PC-9 (cell line): Measurements from ENCODE around the gene TREH.

Experiments used
- CTCF ChIP-seq: fragments of 200-600 bp; sonication (generic); conservative IDR thresholded peaks from 2 replicates; pipeline ENCODE4 v1.6.1; 2017; ENCODE audit warnings: mixed run types, antibody characterized with exemption, mild to moderate bottlenecking, moderate library complexity
- EZH2 ChIP-seq: fragments of 200-600 bp; sonication (generic); IDR thresholded peaks from 2 replicates; pipeline ENCODE4 v1.8.0; 2017; ENCODE audit warnings: antibody characterized with exemption, low read depth

GRCh38 chr11:118628432-118628831 lies 51.0 kb downstream of the TREH start:
- TF ChIP-seq CTCF (no peak), EZH2 (no peak)
